HepG2 (cell line): Measurements from ENCODE around the gene MTA1. TPM values are rescaled to one million over a fixed set of nuclear protein-coding genes. Genes with fewer than 3 reads are reported as not detected.

Experiments
- AHDC1 ChIP-seq: sonication (generic); formaldehyde crosslinking; IDR thresholded peaks from 2 replicates; pipeline ENCODE4 v1.5.1; 2020; ENCODE audit warnings: mild to moderate bottlenecking, missing genetic modification reagents, borderline replicate concordance
- ETV5 ChIP-seq: IDR thresholded peaks from 2 replicates; pipeline ENCODE4 v1.6.1; 2018; ENCODE audit warnings: missing biosample characterization, missing genetic modification reagents, inconsistent platforms, borderline replicate concordance
- FOXK1 ChIP-seq: sonication (generic); formaldehyde crosslinking; IDR thresholded peaks from 2 replicates; pipeline ENCODE4 v1.4.0; 2020; ENCODE audit warnings: low read depth, missing genetic modification reagents, borderline replicate concordance
- HMGXB4 ChIP-seq, 2 experiments: sonication (generic) in 1 of 2; formaldehyde crosslinking in 1 of 2; IDR thresholded peaks; 2 replicates each; pipeline versions ENCODE4 v1.4.0 to v1.6.1; 2018 to 2020; ENCODE audit warnings: missing genetic modification reagents in 2 of 2, borderline replicate concordance in 1 of 2, low read depth in 1 of 2, mild to moderate bottlenecking in 1 of 2, missing biosample characterization in 1 of 2
- NCOA1 ChIP-seq: sonication (generic); formaldehyde crosslinking; IDR thresholded peaks from 2 replicates; pipeline ENCODE4 v1.9.0; 2021; ENCODE audit warnings: missing genetic modification reagents
- SIN3A ChIP-seq: IDR thresholded peaks from 2 replicates; pipeline ENCODE4 v1.6.1; 2011; ENCODE audit warnings: low read depth, mild to moderate bottlenecking, control low read depth, low read length, borderline replicate concordance
- SP1 ChIP-seq, 2 experiments: fragments of 450-650 bp in 1 of 2; sonication (generic) in 1 of 2; formaldehyde crosslinking in 1 of 2; IDR thresholded peaks; 2 replicates each; pipeline versions ENCODE4 v1.4.0 to v1.6.1; 2016 to 2020; ENCODE audit warnings: missing genetic modification reagents in 1 of 2
- SP5 ChIP-seq: IDR thresholded peaks from 2 replicates; pipeline ENCODE4 v1.6.1; 2016; ENCODE audit warnings: low read depth, borderline replicate concordance
- ZNF232 ChIP-seq: sonication (generic); formaldehyde crosslinking; IDR thresholded peaks from 2 replicates; pipeline ENCODE4 v1.4.0; 2020; ENCODE audit warnings: missing genetic modification reagents, borderline replicate concordance
- ZNF260 ChIP-seq: sonication (generic); formaldehyde crosslinking; IDR thresholded peaks from 2 replicates; pipeline ENCODE4 v1.4.0; 2020; ENCODE audit warnings: missing genetic modification reagents, low read depth, mild to moderate bottlenecking, borderline replicate concordance
- ZNF589 ChIP-seq: sonication (generic); formaldehyde crosslinking; conservative IDR thresholded peaks from 2 replicates; pipeline ENCODE4 v1.8.0; 2022; ENCODE audit warnings: mild to moderate bottlenecking, moderate library complexity, missing genetic modification reagents
- polyA plus RNA-seq, 8 experiments: library from polyadenylated mRNA; depleted of rRNA in 3 of 8; stranded (reverse) in 7 of 8; unstranded in 1 of 8; fragments of >200 nt; fragmentation: Illumina TruSeq in 4 of 8; extraction: Trizol in 4 of 8; gene quantifications; 2 replicates each; pipeline versions ENCODE4 v1.2.1 to v1.2.3, GENCODE V29; 2011 to 2016; ENCODE audit warnings: low read depth in 4 of 8, missing spikeins in 1 of 8, mixed read lengths in 1 of 8; ENCODE audit not compliant: insufficient read depth in 1 of 8
- total RNA-seq, 5 experiments: library from RNA; depleted of rRNA; stranded (reverse); fragments of >200 nt; fragmentation: Illumina TruSeq; extraction: Trizol; gene quantifications; 2 replicates each; pipeline ENCODE4 v1.2.3, GENCODE V29; 2016; ENCODE audit warnings: low read depth in 1 of 5
- TF ChIP-seq, protein P1 (sequence below): sonication (generic); formaldehyde crosslinking; IDR thresholded peaks from 2 replicates; pipeline ENCODE4 v1.4.0; 2020; ENCODE audit warnings: missing genetic modification reagents
- TF ChIP-seq, protein P2 (sequence below): sonication (generic); formaldehyde crosslinking; conservative IDR thresholded peaks from 2 replicates; pipeline ENCODE4 v1.4.0; 2020; ENCODE audit warnings: missing genetic modification reagents

The MTA1 gene
- total and polyA plus RNA-seq, 2 of the 13 experiments (the other 11 are each of a cell fraction or from before 2014, with no cell fraction given), result 35.2 to 85.8 TPM

DNA sequence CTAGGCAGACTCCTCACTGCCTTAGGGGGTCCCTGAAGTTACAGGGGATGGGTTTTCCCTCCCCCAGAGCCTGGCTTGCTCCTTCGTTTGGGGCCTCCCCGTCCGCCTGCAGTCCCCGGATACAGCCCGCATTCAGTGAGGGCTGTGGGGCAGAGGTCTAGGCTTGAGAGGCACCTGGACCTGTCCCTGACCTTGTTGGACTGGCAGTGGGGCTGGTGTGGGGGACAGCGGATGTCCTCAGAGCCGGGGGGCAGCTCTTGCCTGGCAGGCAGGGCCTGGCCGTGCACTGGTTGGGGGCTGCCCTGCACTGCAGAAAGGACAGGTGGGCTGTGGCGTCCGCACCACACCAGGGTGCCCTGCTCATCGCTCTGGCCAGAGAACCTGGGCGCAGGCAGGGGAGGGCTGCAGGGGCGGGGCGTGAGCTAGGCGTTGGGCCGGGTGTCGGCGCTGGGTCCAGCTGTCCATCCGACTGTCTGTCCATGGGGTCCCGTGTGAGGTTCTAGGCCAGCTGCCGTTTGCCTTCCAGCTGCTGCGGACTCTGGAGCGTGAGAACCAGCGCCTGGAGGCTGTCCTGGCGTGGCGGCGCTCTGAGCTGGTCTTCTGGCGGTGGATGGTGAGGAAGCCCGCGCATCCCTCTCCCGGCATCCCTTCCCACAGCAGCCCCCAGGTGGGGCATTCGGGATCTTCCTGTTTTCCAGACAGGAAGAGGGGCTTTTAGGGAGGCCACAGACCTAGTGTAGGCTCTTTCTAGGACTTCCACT, 77.4 kb downstream of the MTA1 start (continued):
- peak in 1 of 2 experiments; percentile 50; a peak in 2 of 4 replicates for TF ChIP-seq HMGXB4 (CRISPR knock-in tag; IDR thresholded peaks at IDR 0.05; ENCODE audit: borderline replicate concordance in 1 of 2, low read depth in 1 of 2)
- no peak for TF ChIP-seq SP5
- TF ChIP-seq, protein P1, sequence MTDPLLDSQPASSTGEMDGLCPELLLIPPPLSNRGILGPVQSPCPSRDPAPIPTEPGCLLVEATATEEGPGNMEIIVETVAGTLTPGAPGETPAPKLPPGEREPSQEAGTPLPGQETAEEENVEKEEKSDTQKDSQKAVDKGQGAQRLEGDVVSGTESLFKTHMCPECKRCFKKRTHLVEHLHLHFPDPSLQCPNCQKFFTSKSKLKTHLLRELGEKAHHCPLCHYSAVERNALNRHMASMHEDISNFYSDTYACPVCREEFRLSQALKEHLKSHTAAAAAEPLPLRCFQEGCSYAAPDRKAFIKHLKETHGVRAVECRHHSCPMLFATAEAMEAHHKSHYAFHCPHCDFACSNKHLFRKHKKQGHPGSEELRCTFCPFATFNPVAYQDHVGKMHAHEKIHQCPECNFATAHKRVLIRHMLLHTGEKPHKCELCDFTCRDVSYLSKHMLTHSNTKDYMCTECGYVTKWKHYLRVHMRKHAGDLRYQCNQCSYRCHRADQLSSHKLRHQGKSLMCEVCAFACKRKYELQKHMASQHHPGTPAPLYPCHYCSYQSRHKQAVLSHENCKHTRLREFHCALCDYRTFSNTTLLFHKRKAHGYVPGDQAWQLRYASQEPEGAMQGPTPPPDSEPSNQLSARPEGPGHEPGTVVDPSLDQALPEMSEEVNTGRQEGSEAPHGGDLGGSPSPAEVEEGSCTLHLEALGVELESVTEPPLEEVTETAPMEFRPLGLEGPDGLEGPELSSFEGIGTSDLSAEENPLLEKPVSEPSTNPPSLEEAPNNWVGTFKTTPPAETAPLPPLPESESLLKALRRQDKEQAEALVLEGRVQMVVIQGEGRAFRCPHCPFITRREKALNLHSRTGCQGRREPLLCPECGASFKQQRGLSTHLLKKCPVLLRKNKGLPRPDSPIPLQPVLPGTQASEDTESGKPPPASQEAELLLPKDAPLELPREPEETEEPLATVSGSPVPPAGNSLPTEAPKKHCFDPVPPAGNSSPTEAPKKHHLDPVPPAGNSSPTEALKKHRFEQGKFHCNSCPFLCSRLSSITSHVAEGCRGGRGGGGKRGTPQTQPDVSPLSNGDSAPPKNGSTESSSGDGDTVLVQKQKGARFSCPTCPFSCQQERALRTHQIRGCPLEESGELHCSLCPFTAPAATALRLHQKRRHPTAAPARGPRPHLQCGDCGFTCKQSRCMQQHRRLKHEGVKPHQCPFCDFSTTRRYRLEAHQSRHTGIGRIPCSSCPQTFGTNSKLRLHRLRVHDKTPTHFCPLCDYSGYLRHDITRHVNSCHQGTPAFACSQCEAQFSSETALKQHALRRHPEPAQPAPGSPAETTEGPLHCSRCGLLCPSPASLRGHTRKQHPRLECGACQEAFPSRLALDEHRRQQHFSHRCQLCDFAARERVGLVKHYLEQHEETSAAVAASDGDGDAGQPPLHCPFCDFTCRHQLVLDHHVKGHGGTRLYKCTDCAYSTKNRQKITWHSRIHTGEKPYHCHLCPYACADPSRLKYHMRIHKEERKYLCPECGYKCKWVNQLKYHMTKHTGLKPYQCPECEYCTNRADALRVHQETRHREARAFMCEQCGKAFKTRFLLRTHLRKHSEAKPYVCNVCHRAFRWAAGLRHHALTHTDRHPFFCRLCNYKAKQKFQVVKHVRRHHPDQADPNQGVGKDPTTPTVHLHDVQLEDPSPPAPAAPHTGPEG, result no peak
- TF ChIP-seq SP1 (IDR thresholded peaks at IDR 0.05), result no peak
- TF ChIP-seq SP1 (CRISPR knock-in tag; IDR thresholded peaks at IDR 0.05), result no peak
- TF ChIP-seq ZNF589, result no peak
- TF ChIP-seq ZNF232 (CRISPR knock-in tag), result no peak
- no peak for TF ChIP-seq AHDC1 (CRISPR knock-in tag)
- TF ChIP-seq, protein P2, sequence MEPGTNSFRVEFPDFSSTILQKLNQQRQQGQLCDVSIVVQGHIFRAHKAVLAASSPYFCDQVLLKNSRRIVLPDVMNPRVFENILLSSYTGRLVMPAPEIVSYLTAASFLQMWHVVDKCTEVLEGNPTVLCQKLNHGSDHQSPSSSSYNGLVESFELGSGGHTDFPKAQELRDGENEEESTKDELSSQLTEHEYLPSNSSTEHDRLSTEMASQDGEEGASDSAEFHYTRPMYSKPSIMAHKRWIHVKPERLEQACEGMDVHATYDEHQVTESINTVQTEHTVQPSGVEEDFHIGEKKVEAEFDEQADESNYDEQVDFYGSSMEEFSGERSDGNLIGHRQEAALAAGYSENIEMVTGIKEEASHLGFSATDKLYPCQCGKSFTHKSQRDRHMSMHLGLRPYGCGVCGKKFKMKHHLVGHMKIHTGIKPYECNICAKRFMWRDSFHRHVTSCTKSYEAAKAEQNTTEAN, result no peak
- no peak for TF ChIP-seq ZNF260 (CRISPR knock-in tag)
- TF ChIP-seq NCOA1, result no peak
- TF ChIP-seq ETV5, result no peak
- no peak; the same call in 1 of the 2 replicates for TF ChIP-seq FOXK1
- no peak for TF ChIP-seq SIN3A
